CD8-positive, alpha-beta memory T cell (primary cell): ENCODE results near the gene KCNA5. TPM values are rescaled to one million over a fixed set of nuclear protein-coding genes. Genes with fewer than 3 reads are reported as not detected.

ENCODE experiments used
- CTCF ChIA-PET: fragments of 350-600 bp; sonication (Branson Sonifier 250); formaldehyde crosslinking; loops from one replicate; lab custom pipeline; 2021; ENCODE audit warnings: antibody characterized with exemption; lab: Charles Lee
- POLR2A ChIA-PET: fragments of 350-600 bp; sonication (Branson Sonifier 250); formaldehyde crosslinking; loops from one replicate; lab custom pipeline; 2021; ENCODE audit warnings: antibody characterized with exemption; lab: Charles Lee
- DNase-seq, 5 donors: peaks; one replicate each; pipeline versions ENCODE4 v3.0.0 to v3.0.0-alpha.2; 2020 to 2022; ENCODE audit warnings: mixed read lengths in 1 of 5
- H3K27ac ChIP-seq: one replicate; pipeline ENCODE4 v1.7.0; 2013; ENCODE audit warnings: low read depth, mild to moderate bottlenecking, low read length, moderate library complexity
- H3K27me3 ChIP-seq: 2 replicates; pipeline ENCODE4 v1.7.0; 2013; ENCODE audit warnings: low read length, mild to moderate bottlenecking; ENCODE audit not compliant: insufficient read depth, poor library complexity, severe bottlenecking
- H3K36me3 ChIP-seq: 2 replicates; pipeline ENCODE4 v1.7.0; 2013; ENCODE audit warnings: mild to moderate bottlenecking, low read length, moderate library complexity; ENCODE audit not compliant: insufficient read depth
- H3K4me1 ChIP-seq: 2 replicates; pipeline ENCODE4 v1.7.0; 2013; ENCODE audit warnings: mild to moderate bottlenecking, low read length, moderate library complexity; ENCODE audit not compliant: insufficient read depth
- H3K4me3 ChIP-seq: 2 replicates; pipeline ENCODE4 v1.7.0; 2013; ENCODE audit warnings: mild to moderate bottlenecking, low read length
- H3K9me3 ChIP-seq: 2 replicates; pipeline ENCODE4 v1.7.0; 2013; ENCODE audit warnings: mild to moderate bottlenecking, low read length
- H3K27ac Mint-ChIP-seq, 8 donors: one replicate each; pipeline ENCODE4 v1.8.0; 2020 to 2021; ENCODE audit warnings: mixed read lengths in 8 of 8, mild to moderate bottlenecking in 6 of 8, inconsistent platforms in 3 of 8, moderate library complexity in 3 of 8
- H3K27me3 Mint-ChIP-seq, 2 donors: one replicate each; pipeline ENCODE4 v1.8.0; 2020 to 2021; ENCODE audit warnings: mixed read lengths in 2 of 2, mild to moderate bottlenecking in 1 of 2, moderate library complexity in 1 of 2
- H3K36me3 Mint-ChIP-seq, 3 donors: one replicate each; pipeline ENCODE4 v1.8.0; 2020 to 2021; ENCODE audit warnings: mixed read lengths in 3 of 3, inconsistent platforms in 1 of 3, mild to moderate bottlenecking in 1 of 3
- H3K4me1 Mint-ChIP-seq, 3 donors: one replicate each; pipeline ENCODE4 v1.8.0; 2020 to 2021; ENCODE audit warnings: mixed read lengths in 3 of 3, inconsistent platforms in 1 of 3, mild to moderate bottlenecking in 1 of 3
- H3K4me3 Mint-ChIP-seq, 7 donors: one replicate each; pipeline ENCODE4 v1.8.0; 2020 to 2021; ENCODE audit warnings: mixed read lengths in 7 of 7, mild to moderate bottlenecking in 6 of 7, moderate library complexity in 4 of 7, inconsistent platforms in 2 of 7
- H3K9me3 Mint-ChIP-seq, 5 donors: one replicate each; pipeline ENCODE4 v1.8.0; 2020 to 2022; ENCODE audit warnings: mixed read lengths in 5 of 5, mild to moderate bottlenecking in 3 of 5, moderate library complexity in 2 of 5, inconsistent platforms in 1 of 5
- polyA plus RNA-seq: library from polyadenylated mRNA; unstranded; fragments of 300-500 nt; fragmentation: Illumina TruSeq; gene quantifications from one replicate; pipeline ENCODE4 v1.2.3, GENCODE V29; 2021
- total RNA-seq, 2 experiments: library from RNA; stranded (reverse); gene quantifications; one replicate each; pipeline ENCODE4 v1.2.3, GENCODE V29; 2021

KCNA5 gene
- total and polyA plus RNA-seq, 3 experiments from 2014 or later: not detected

DNA sequence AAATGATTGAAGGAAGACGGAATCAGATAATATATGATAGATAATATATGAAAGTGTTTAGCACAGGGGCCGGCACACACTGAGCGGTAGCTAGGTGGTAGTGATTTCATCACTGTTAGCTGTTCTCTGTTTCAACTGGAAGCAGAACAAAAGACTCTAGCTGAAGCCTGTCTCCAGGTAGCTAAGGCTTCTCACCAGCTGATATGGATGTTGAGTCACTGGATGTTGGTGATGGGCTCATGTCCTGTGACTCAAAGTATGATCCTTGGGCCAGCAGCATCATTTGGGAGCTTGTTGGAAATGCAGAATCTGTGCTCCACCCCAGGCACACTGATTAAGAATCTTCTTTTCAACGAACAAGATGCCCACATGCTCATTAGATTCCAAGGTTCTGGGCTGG is 21.7 kb upstream of the KCNA5 start:
- H3K4me1 ChIP-seq: no peaks in the 10 kb centered on the region
- no peaks in the 10 kb centered on the region for H3K27me3 ChIP-seq
- no peak overlapping the region for H3K4me3 ChIP-seq
- Mint-ChIP-seq H3K4me1 (no peaks in the 10 kb centered on the region), H3K27me3 (peaks cover 8 to 42% of the 10 kb centered on the region in 2 donors), H3K4me3 (no peak overlapping the region), H3K27ac (no peak overlapping the region), H3K36me3 (no peaks in the 10 kb centered on the region), H3K9me3 (no peaks in the 10 kb centered on the region)
- no peaks in the 10 kb centered on the region for H3K9me3 ChIP-seq
- POLR2A ChIA-PET: no interaction called here
- CTCF ChIA-PET: interaction anchor here (0.7 to 1.0 kb wide), 3 partner anchors 11 to 54 kb away, joined by 3 to 4 read pairs (median 3); no protein-coding TSS in a partner anchor
- no peaks in the 10 kb centered on the region for H3K36me3 ChIP-seq
- H3K27ac ChIP-seq: no peak overlapping the region
- no peak for DNase-seq

DNA sequence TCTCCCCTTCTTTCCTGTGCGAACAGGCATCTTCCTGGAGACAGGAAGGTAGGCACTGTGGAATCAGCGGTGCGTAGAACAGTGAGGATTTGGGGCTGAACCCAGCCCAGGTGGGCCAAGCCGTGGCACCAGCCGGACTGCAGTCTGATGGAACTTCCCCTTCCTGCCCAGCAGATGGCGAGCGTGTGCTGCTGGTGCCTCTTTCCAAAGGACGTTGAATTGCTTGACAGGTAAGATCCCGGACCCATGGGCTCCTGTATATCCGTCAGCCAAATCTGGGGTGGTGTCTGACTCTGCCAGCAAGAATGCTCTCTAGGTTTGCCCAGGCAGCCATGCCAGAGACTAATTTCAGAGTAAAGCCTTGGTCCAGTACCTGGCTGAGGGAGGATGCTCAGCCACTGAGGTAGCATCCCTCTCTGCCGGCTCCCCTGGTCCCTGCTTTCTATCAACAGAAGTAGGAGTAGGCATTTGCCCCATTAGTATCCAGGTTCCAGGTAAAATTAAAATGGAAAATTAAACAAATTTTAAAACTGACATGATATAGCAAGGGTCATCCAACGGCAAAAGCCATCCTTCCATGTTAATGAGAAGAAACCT is 21.1 kb upstream of the KCNA5 start:
- CTCF ChIA-PET: interaction anchor here (1.0 to 1.3 kb wide), 2 partner anchors 9 to 11 kb away, joined by 4 read pairs; no protein-coding TSS in a partner anchor
- Mint-ChIP-seq H3K27ac (no peak overlapping the region), H3K4me3 (no peak overlapping the region), H3K9me3 (no peaks in the 10 kb centered on the region), H3K36me3 (no peaks in the 10 kb centered on the region), H3K27me3 (peaks cover 8 to 44% of the 10 kb centered on the region in 2 donors), H3K4me1 (no peaks in the 10 kb centered on the region)
- POLR2A ChIA-PET: no interaction called here
- Histone ChIP-seq H3K4me3 (no peak overlapping the region), H3K27ac (no peak overlapping the region), H3K36me3 (no peaks in the 10 kb centered on the region), H3K9me3 (no peaks in the 10 kb centered on the region), H3K27me3 (no peaks in the 10 kb centered on the region), H3K4me1 (no peaks in the 10 kb centered on the region)
- DNase-seq: peak in 1 of 5 donors; percentile 7

DNA sequence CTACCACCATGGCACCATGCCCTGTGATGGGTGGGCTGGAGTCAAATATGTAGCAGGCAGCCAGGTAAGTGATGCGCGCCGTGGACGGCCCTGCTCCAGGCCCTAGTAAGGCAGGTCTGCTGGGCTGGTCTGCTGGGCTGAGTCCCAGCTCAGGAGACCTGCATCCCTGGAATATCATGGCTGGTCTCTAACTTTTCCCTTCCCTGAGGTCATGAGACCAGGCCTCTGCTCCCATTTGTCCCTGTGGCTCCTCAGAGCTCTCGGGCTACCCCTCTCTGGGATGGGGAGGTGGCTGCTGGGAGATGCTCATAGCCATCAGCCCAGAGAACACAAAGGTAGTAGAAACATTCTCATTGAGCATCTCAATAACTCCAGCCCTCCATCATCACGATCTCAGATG is 19.8 kb upstream of the KCNA5 start:
- H3K4me1 Mint-ChIP-seq: no peaks in the 10 kb centered on the region
- CTCF ChIA-PET: interaction anchor here (1.3 kb wide), 1 partner anchor 8 kb away, joined by 4 read pairs; no protein-coding TSS in a partner anchor
- H3K36me3 Mint-ChIP-seq: no peaks in the 10 kb centered on the region
- POLR2A ChIA-PET: no interaction called here
- no peaks in the 10 kb centered on the region for H3K9me3 ChIP-seq
- H3K9me3 Mint-ChIP-seq: peaks cover 0 to 2% (median 0%) of the 10 kb centered on the region in 5 donors
- no peak overlapping the region for H3K27ac Mint-ChIP-seq
- no peaks in the 10 kb centered on the region for H3K4me1 ChIP-seq
- no peak overlapping the region for H3K27ac ChIP-seq
- H3K27me3 ChIP-seq: no peaks in the 10 kb centered on the region
- H3K36me3 ChIP-seq: no peaks in the 10 kb centered on the region
- no peak overlapping the region for H3K4me3 ChIP-seq
- H3K27me3 Mint-ChIP-seq: peaks cover 8 to 51% of the 10 kb centered on the region in 2 donors
- DNase-seq: no peak
- no peak overlapping the region for H3K4me3 Mint-ChIP-seq

DNA sequence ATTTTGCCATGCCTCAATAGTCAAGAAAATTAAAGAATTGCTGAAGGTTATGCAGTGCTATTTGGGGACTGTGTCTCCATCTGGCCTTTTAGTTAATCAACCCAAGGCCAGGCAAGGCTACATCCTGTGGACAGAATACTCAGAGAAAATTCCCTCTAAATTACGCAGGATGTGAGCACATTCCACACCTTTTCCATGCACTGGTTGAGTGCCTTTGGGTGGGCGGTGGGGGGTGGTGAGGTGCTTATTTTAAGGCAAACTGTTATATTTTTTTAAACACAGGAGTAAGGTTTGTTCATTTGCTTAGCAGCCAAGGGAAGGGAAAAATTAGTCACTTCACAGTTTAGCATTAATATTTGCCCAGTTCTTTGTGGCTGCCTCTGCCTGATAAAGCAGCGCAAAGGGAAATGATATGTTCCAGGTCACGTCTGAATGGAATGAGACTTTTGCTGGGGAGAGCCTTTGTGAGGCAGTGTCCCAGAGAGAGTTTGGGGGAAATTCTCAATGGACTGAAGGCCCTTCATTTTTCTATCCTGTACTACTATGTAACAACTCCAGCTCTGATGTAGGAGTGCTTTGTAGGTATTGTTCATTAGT is 17.2 kb upstream of the KCNA5 start:
- CTCF ChIA-PET: no interaction called here
- Histone ChIP-seq H3K4me1 (no peaks in the 10 kb centered on the region), H3K36me3 (no peaks in the 10 kb centered on the region), H3K27me3 (no peaks in the 10 kb centered on the region), H3K27ac (no peak overlapping the region), H3K9me3 (no peaks in the 10 kb centered on the region), H3K4me3 (no peak overlapping the region)
- H3K9me3 Mint-ChIP-seq: peaks cover 0 to 2% (median 0%) of the 10 kb centered on the region in 5 donors
- peaks cover 11 to 56% of the 10 kb centered on the region in 2 donors for H3K27me3 Mint-ChIP-seq
- DNase-seq: no peak
- H3K4me1 Mint-ChIP-seq: no peaks in the 10 kb centered on the region
- no peaks in the 10 kb centered on the region for H3K36me3 Mint-ChIP-seq
- no peak overlapping the region for H3K4me3 Mint-ChIP-seq
- H3K27ac Mint-ChIP-seq: no peak overlapping the region
- POLR2A ChIA-PET: no interaction called here

DNA sequence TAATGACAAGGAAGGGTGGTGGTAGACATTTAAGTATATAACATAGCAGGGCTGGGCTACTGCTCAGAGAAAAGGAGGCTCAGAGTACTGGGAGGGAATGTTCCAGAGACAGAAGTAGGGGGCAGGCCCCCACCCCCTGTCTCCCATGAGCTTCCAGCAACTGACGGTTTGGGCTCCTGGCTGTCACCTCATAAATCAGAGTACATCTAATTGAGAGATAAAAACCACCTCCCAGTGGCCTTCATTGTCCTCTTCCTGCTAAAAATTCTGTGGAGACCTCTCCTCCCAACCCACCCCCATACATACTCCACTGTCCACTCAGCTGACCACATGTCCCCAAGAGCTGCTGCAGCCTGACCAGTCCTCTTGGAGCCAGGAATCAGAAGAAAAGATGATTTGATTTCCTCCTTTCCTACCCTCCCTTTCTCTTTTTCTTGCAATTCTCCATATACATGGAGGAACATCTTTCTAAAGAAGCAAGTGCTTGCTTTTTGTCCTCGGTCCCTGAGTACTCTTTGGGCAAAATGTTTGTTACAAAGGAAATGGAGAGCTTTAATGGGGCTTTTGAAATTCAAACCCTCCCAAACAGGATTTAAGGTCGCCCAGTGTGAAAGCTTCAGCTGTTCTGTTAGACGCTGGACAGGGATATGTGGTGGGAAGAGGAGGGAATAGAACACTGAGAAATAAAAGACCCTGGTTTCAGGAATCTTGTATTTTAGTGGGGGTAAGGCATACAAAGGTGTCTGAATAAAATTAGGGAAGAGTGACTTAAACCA is 16.4 kb upstream of the KCNA5 start:
- Histone ChIP-seq H3K4me3 (no peak overlapping the region), H3K27ac (no peak overlapping the region), H3K36me3 (no peaks in the 10 kb centered on the region), H3K9me3 (no peaks in the 10 kb centered on the region), H3K4me1 (no peaks in the 10 kb centered on the region), H3K27me3 (no peaks in the 10 kb centered on the region)
- CTCF ChIA-PET: no interaction called here
- POLR2A ChIA-PET: no interaction called here
- H3K4me1 Mint-ChIP-seq: no peaks in the 10 kb centered on the region
- H3K27ac Mint-ChIP-seq: no peak overlapping the region
- no peaks in the 10 kb centered on the region for H3K36me3 Mint-ChIP-seq
- H3K4me3 Mint-ChIP-seq: no peak overlapping the region
- H3K27me3 Mint-ChIP-seq: peaks cover 13 to 58% of the 10 kb centered on the region in 2 donors
- no peak for DNase-seq
- H3K9me3 Mint-ChIP-seq: peaks cover 0 to 2% (median 0%) of the 10 kb centered on the region in 5 donors

DNA sequence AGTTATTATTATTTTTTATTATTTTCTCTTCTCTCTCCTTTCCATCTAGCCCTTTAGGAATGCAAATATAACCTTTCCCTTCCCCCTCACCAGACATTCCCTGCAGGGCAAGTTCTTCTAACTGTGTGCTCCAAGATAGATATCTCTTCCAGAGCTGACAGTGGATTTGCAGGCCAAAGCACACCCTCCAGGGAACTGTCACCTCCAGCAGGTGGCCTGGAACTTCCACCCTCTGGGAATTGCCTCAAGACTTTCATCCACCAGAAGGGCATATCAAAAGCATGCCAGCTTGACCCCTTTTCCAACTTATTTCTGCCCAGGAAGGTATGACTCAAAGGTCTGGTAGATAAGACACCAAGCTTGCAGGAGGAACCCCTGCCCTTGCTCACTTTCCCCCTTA is 13.6 kb upstream of the KCNA5 start:
- H3K4me1 ChIP-seq: no peaks in the 10 kb centered on the region
- no peak overlapping the region for H3K27ac Mint-ChIP-seq
- ChIA-PET CTCF (no interaction called here), POLR2A (no interaction called here)
- no peak overlapping the region for H3K27ac ChIP-seq
- no peak overlapping the region for H3K4me3 ChIP-seq
- peaks cover 17 to 48% of the 10 kb centered on the region in 2 donors for H3K27me3 Mint-ChIP-seq
- H3K36me3 ChIP-seq: no peaks in the 10 kb centered on the region
- peaks cover 0 to 2% (median 0%) of the 10 kb centered on the region in 5 donors for H3K9me3 Mint-ChIP-seq
- no peak for DNase-seq
- H3K4me3 Mint-ChIP-seq: no peak overlapping the region
- no peaks in the 10 kb centered on the region for H3K27me3 ChIP-seq
- H3K4me1 Mint-ChIP-seq: no peaks in the 10 kb centered on the region
- H3K9me3 ChIP-seq: no peaks in the 10 kb centered on the region
- no peaks in the 10 kb centered on the region for H3K36me3 Mint-ChIP-seq

DNA sequence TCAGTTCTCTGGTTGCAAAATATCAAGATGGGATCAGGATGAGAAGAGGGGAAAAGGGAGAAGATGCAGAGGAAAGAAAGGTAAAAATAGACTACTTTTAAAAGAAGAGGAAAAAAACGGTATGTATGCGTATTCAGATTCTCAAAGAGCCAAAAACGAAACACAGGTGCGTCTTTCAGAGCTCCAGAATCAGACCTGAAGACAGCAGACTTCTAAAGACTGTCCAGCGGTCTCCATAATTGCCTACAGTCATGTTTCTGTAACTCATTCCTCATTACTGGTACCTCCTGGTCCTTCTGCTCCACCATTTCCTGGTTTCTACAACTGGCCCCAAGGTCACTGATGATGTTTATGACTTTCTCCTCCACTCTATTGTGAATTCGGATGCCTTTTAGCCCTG is 12.4 kb upstream of the KCNA5 start:
- H3K36me3 ChIP-seq: no peaks in the 10 kb centered on the region
- Mint-ChIP-seq H3K27ac (no peak overlapping the region), H3K27me3 (peaks cover 16 to 36% of the 10 kb centered on the region in 2 donors), H3K36me3 (no peaks in the 10 kb centered on the region), H3K9me3 (peaks cover 0 to 2% (median 0%) of the 10 kb centered on the region in 5 donors), H3K4me1 (no peaks in the 10 kb centered on the region), H3K4me3 (no peak overlapping the region)
- ChIA-PET POLR2A (no interaction called here), CTCF (interaction anchor here (1.1 kb wide), 1 partner anchor 8 kb away, joined by 4 read pairs; no protein-coding TSS in a partner anchor)
- H3K9me3 ChIP-seq: no peaks in the 10 kb centered on the region
- H3K4me3 ChIP-seq: no peak overlapping the region
- peaks cover 3% of the 10 kb centered on the region for H3K27me3 ChIP-seq
- DNase-seq: no peak
- H3K4me1 ChIP-seq: no peaks in the 10 kb centered on the region
- no peak overlapping the region for H3K27ac ChIP-seq

DNA sequence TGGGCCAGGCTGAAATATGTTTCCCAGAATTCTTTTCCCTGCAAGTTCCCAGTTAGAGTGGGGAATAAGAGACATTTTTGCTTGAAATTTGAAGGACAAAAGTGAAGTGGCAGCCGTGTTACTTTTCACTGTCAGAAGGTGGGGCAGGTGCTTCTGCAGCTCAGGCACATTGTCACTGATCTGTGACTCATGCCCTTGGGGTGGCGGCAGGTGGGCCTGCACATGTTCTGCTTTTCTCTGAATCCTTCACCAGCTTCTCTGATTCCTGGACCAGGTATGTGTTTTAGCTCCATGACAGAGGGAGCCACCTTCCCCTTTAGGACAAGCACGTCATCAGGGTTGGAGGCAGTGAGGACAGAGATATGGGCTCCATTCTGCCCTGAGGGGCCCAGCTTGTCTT is 11.7 kb upstream of the KCNA5 start:
- Histone ChIP-seq H3K36me3 (no peaks in the 10 kb centered on the region), H3K9me3 (no peaks in the 10 kb centered on the region), H3K27me3 (peaks cover 3% of the 10 kb centered on the region), H3K4me3 (no peak overlapping the region), H3K4me1 (no peaks in the 10 kb centered on the region), H3K27ac (no peak overlapping the region)
- POLR2A ChIA-PET: no interaction called here
- H3K27ac Mint-ChIP-seq: no peak overlapping the region
- H3K27me3 Mint-ChIP-seq: peaks cover 15 to 35% of the 10 kb centered on the region in 2 donors
- H3K4me1 Mint-ChIP-seq: no peaks in the 10 kb centered on the region
- peaks cover 0 to 2% (median 0%) of the 10 kb centered on the region in 5 donors for H3K9me3 Mint-ChIP-seq
- CTCF ChIA-PET: interaction anchor here (1.1 kb wide), 1 partner anchor 9 kb away, joined by 4 read pairs; no protein-coding TSS in a partner anchor
- H3K4me3 Mint-ChIP-seq: no peak overlapping the region
- H3K36me3 Mint-ChIP-seq: no peaks in the 10 kb centered on the region
- no peak for DNase-seq
